GM23338 (cell line): ENCODE results near the gene NCS1. TPM values are rescaled to one million over a fixed set of nuclear protein-coding genes. Genes with fewer than 3 reads are reported as not detected.
A peak's percentile ranks its signal among the peaks of the same experiment; 100 is the strongest.

Experiments
- ATAC-seq: fragments of 200-7000 bp; cut with Tn5 transposase; 3 replicates; pipeline ENCODE4 v1.9.1; 2020
- DNase-seq: peaks from one replicate; pipeline ENCODE4 v3.0.0-alpha.2; 2015; ENCODE audit warnings: low spot score
- H2AFZ ChIP-seq: fragments of 200-600 bp; sonication (generic); 2 replicates; pipeline ENCODE4 v1.8.0; 2016; ENCODE audit warnings: antibody characterized with exemption, mild to moderate bottlenecking, moderate library complexity
- H3F3A ChIP-seq: fragments of 200-600 bp; sonication (generic); replicated peaks from 2 replicates; pipeline ENCODE4 v1.8.0; 2017; ENCODE audit warnings: antibody characterized with exemption, mixed run types, low read depth
- H3K27ac ChIP-seq: fragments of 200-600 bp; sonication (generic); 2 replicates; pipeline ENCODE4 v1.6.1; 2016; ENCODE audit warnings: low read depth
- H3K27me3 ChIP-seq: fragments of 200-600 bp; sonication (generic); 2 replicates; pipeline ENCODE4 v1.8.0; 2016; ENCODE audit warnings: mild to moderate bottlenecking, mixed run types, moderate library complexity; ENCODE audit not compliant: insufficient read depth
- H3K36me3 ChIP-seq: fragments of 200-600 bp; sonication (generic); 2 replicates; pipeline ENCODE4 v1.8.0; 2016; ENCODE audit warnings: mild to moderate bottlenecking; ENCODE audit not compliant: insufficient read depth
- H3K4me1 ChIP-seq: fragments of 200-600 bp; sonication (generic); 2 replicates; pipeline ENCODE4 v1.8.0; 2016; ENCODE audit warnings: mild to moderate bottlenecking, moderate library complexity; ENCODE audit not compliant: insufficient read depth
- H3K4me2 ChIP-seq: fragments of 200-600 bp; sonication (generic); 2 replicates; pipeline ENCODE4 v1.7.1; 2017; ENCODE audit warnings: mixed run types
- H3K4me3 ChIP-seq: fragments of 200-600 bp; sonication (generic); 2 replicates; pipeline ENCODE4 v1.6.1; 2016; ENCODE audit warnings: mixed run types
- H3K79me2 ChIP-seq: fragments of 200-600 bp; sonication (generic); replicated peaks from 2 replicates; pipeline ENCODE4 v1.8.0; 2017; ENCODE audit warnings: mild to moderate bottlenecking; ENCODE audit not compliant: insufficient read depth
- H3K9me2 ChIP-seq: fragments of 200-600 bp; sonication (generic); 2 replicates; pipeline ENCODE4 v1.8.0; 2017; ENCODE audit not compliant: insufficient read depth
- H4K20me1 ChIP-seq: fragments of 200-600 bp; sonication (generic); replicated peaks from 2 replicates; pipeline ENCODE4 v1.8.0; 2017; ENCODE audit warnings: mild to moderate bottlenecking; ENCODE audit not compliant: insufficient read depth
- H3K27ac Mint-ChIP-seq: 2 replicates; pipeline ENCODE4 v1.8.0; 2020; ENCODE audit warnings: inconsistent platforms, mild to moderate bottlenecking, moderate library complexity, mixed read lengths
- H3K27me3 Mint-ChIP-seq: 3 replicates; pipeline ENCODE4 v1.8.0; 2022; ENCODE audit warnings: low read depth, mild to moderate bottlenecking, moderate library complexity, mixed read lengths, inconsistent platforms; ENCODE audit not compliant: insufficient read depth, poor library complexity
- H3K36me3 Mint-ChIP-seq: 3 replicates; pipeline ENCODE4 v1.8.0; 2021; ENCODE audit warnings: low read depth, mild to moderate bottlenecking, inconsistent platforms, moderate library complexity, mixed read lengths
- H3K4me1 Mint-ChIP-seq: 3 replicates; pipeline ENCODE4 v1.8.0; 2020; ENCODE audit warnings: mild to moderate bottlenecking, inconsistent platforms, mixed read lengths
- H3K4me3 Mint-ChIP-seq: 3 replicates; pipeline ENCODE4 v1.8.0; 2021; ENCODE audit warnings: moderate library complexity, mild to moderate bottlenecking, inconsistent platforms, mixed read lengths
- H3K9me3 Mint-ChIP-seq: 3 replicates; pipeline ENCODE4 v1.8.0; 2020; ENCODE audit warnings: moderate library complexity, mild to moderate bottlenecking, inconsistent platforms, mixed read lengths
- CREB1 ChIP-seq: fragments of 250-450 bp; sonication (Bioruptor Pico); IDR thresholded peaks from 2 replicates; pipeline ENCODE4 v1.5.0; 2020; ENCODE audit warnings: low read depth, mild to moderate bottlenecking, moderate library complexity
- EZH2 ChIP-seq: fragments of 200-600 bp; sonication (generic); IDR thresholded peaks from one replicate; pipeline ENCODE4 v1.8.0; 2017; ENCODE audit warnings: antibody characterized with exemption, mild to moderate bottlenecking, low read depth; ENCODE audit not compliant: unreplicated experiment
- EZH2phosphoT487 ChIP-seq: fragments of 200-600 bp; sonication (generic); IDR thresholded peaks from one replicate; pipeline ENCODE4 v1.8.1; 2018; ENCODE audit warnings: antibody characterized with exemption; ENCODE audit not compliant: unreplicated experiment
- JUNB ChIP-seq: IDR thresholded peaks from one replicate; pipeline ENCODE4 v1.6.1; 2016; ENCODE audit warnings: antibody characterized with exemption; ENCODE audit not compliant: unreplicated experiment
- NANOG ChIP-seq: IDR thresholded peaks from 2 replicates; pipeline ENCODE4 v1.6.1; 2016; ENCODE audit warnings: antibody characterized with exemption, borderline replicate concordance
- POLR2AphosphoS5 ChIP-seq: IDR thresholded peaks from 2 replicates; pipeline ENCODE4 v1.6.1; 2016; ENCODE audit warnings: antibody characterized with exemption, low read depth
- STAT1 ChIP-seq: IDR thresholded peaks from one replicate; pipeline ENCODE4 v1.6.1; 2016; ENCODE audit warnings: antibody characterized with exemption; ENCODE audit not compliant: unreplicated experiment
- ZNF114 ChIP-seq: fragments of 250-450 bp; sonication (Bioruptor Pico); IDR thresholded peaks from 2 replicates; pipeline ENCODE4 v1.5.0; 2020; ENCODE audit warnings: mild to moderate bottlenecking, moderate library complexity
- ZNF331 ChIP-seq: fragments of 250-450 bp; sonication (Bioruptor Pico); IDR thresholded peaks from 2 replicates; pipeline ENCODE4 v1.5.0; 2020; ENCODE audit warnings: low read depth, mild to moderate bottlenecking, moderate library complexity
- polyA plus RNA-seq: library from polyadenylated mRNA; unstranded; fragments of >200 nt; fragmentation: Nextera tagmentation; extraction: Ambion mirVana; gene quantifications from 2 replicates; pipeline ENCODE4 v1.2.1, GENCODE V29; 2016
- total RNA-seq: library from RNA; depleted of rRNA; stranded (reverse); fragments of >200 nt; shearing (Covaris generic); gene quantifications from 2 replicates; pipeline ENCODE4 v1.2.3, GENCODE V29; 2014
- TF ChIP-seq, protein P1 (sequence below): IDR thresholded peaks from 2 replicates; pipeline ENCODE4 v1.6.1; 2016; ENCODE audit warnings: antibody characterized with exemption
- TF ChIP-seq, protein P2 (sequence below), 2 experiments: fragments of 200-600 bp in 1 of 2; sonication (generic) in 1 of 2; conservative IDR thresholded peaks; 2 replicates each; pipeline versions ENCODE4 v1.5.1 to v1.6.1; 2016 to 2017; ENCODE audit warnings: antibody characterized with exemption in 2 of 2, low read depth in 2 of 2, mild to moderate bottlenecking in 2 of 2, moderate library complexity in 1 of 2
- TF ChIP-seq, protein P3 (sequence below): IDR thresholded peaks from one replicate; pipeline ENCODE4 v1.6.1; 2018; ENCODE audit warnings: antibody characterized with exemption; ENCODE audit not compliant: unreplicated experiment
- TF ChIP-seq, protein P4 (sequence below): fragments of 250-450 bp; sonication (Bioruptor Pico); IDR thresholded peaks from 2 replicates; pipeline ENCODE4 v1.5.0; 2020; ENCODE audit warnings: mild to moderate bottlenecking, moderate library complexity

The NCS1 gene
- total and polyA plus RNA-seq, 2 experiments from 2014 or later, result 8.2 to 34.3 TPM

DNA sequence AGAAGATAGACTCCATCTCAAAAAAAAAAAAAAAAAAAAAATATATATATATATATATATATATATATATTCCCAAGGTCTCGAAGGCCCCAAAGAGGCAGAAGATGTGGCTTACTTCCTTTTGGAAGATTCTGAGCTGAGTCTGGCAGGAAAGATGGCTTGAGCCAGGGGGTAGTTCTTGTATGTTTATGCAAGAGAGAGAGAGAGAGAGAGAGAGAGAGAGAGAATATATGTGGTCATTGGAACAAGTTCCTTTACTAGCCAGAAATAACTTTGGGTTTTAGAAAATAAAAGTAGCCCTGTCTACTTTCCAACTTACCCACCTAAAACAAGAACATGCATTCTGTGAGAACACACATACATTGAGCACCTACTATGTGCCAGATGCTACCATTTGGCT lies 17.6 kb downstream of the NCS1 start:
- Mint-ChIP-seq H3K27me3 (peaks cover 25% of the 10 kb centered on the region), H3K9me3 (no peaks in the 10 kb centered on the region; the same call in 2 of the 3 replicates), H3K4me3 (no peak overlapping the region), H3K27ac (no peak overlapping the region), H3K4me1 (peaks cover 50% of the 10 kb centered on the region), H3K36me3 (no peaks in the 10 kb centered on the region)
- TF ChIP-seq EZH2phosphoT487, result no peak
- TF ChIP-seq, protein P1, sequence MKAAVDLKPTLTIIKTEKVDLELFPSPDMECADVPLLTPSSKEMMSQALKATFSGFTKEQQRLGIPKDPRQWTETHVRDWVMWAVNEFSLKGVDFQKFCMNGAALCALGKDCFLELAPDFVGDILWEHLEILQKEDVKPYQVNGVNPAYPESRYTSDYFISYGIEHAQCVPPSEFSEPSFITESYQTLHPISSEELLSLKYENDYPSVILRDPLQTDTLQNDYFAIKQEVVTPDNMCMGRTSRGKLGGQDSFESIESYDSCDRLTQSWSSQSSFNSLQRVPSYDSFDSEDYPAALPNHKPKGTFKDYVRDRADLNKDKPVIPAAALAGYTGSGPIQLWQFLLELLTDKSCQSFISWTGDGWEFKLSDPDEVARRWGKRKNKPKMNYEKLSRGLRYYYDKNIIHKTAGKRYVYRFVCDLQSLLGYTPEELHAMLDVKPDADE, result no peak
- TF ChIP-seq, protein P2, sequence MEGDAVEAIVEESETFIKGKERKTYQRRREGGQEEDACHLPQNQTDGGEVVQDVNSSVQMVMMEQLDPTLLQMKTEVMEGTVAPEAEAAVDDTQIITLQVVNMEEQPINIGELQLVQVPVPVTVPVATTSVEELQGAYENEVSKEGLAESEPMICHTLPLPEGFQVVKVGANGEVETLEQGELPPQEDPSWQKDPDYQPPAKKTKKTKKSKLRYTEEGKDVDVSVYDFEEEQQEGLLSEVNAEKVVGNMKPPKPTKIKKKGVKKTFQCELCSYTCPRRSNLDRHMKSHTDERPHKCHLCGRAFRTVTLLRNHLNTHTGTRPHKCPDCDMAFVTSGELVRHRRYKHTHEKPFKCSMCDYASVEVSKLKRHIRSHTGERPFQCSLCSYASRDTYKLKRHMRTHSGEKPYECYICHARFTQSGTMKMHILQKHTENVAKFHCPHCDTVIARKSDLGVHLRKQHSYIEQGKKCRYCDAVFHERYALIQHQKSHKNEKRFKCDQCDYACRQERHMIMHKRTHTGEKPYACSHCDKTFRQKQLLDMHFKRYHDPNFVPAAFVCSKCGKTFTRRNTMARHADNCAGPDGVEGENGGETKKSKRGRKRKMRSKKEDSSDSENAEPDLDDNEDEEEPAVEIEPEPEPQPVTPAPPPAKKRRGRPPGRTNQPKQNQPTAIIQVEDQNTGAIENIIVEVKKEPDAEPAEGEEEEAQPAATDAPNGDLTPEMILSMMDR (conservative IDR thresholded peaks at IDR 0.05; ENCODE audit: low read depth in 2 of 2), result no peak
- no peak for TF ChIP-seq ZNF114
- no peak for TF ChIP-seq POLR2AphosphoS5
- TF ChIP-seq NANOG, result no peak
- no peak for TF ChIP-seq EZH2
- TF ChIP-seq CREB1 (CRISPR knock-in tag), result no peak
- no peak for TF ChIP-seq STAT1
- no peak for TF ChIP-seq ZNF331 (CRISPR knock-in tag)
- TF ChIP-seq, protein P3, sequence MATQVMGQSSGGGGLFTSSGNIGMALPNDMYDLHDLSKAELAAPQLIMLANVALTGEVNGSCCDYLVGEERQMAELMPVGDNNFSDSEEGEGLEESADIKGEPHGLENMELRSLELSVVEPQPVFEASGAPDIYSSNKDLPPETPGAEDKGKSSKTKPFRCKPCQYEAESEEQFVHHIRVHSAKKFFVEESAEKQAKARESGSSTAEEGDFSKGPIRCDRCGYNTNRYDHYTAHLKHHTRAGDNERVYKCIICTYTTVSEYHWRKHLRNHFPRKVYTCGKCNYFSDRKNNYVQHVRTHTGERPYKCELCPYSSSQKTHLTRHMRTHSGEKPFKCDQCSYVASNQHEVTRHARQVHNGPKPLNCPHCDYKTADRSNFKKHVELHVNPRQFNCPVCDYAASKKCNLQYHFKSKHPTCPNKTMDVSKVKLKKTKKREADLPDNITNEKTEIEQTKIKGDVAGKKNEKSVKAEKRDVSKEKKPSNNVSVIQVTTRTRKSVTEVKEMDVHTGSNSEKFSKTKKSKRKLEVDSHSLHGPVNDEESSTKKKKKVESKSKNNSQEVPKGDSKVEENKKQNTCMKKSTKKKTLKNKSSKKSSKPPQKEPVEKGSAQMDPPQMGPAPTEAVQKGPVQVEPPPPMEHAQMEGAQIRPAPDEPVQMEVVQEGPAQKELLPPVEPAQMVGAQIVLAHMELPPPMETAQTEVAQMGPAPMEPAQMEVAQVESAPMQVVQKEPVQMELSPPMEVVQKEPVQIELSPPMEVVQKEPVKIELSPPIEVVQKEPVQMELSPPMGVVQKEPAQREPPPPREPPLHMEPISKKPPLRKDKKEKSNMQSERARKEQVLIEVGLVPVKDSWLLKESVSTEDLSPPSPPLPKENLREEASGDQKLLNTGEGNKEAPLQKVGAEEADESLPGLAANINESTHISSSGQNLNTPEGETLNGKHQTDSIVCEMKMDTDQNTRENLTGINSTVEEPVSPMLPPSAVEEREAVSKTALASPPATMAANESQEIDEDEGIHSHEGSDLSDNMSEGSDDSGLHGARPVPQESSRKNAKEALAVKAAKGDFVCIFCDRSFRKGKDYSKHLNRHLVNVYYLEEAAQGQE, result no peak
- no peak for TF ChIP-seq JUNB
- TF ChIP-seq, protein P4, sequence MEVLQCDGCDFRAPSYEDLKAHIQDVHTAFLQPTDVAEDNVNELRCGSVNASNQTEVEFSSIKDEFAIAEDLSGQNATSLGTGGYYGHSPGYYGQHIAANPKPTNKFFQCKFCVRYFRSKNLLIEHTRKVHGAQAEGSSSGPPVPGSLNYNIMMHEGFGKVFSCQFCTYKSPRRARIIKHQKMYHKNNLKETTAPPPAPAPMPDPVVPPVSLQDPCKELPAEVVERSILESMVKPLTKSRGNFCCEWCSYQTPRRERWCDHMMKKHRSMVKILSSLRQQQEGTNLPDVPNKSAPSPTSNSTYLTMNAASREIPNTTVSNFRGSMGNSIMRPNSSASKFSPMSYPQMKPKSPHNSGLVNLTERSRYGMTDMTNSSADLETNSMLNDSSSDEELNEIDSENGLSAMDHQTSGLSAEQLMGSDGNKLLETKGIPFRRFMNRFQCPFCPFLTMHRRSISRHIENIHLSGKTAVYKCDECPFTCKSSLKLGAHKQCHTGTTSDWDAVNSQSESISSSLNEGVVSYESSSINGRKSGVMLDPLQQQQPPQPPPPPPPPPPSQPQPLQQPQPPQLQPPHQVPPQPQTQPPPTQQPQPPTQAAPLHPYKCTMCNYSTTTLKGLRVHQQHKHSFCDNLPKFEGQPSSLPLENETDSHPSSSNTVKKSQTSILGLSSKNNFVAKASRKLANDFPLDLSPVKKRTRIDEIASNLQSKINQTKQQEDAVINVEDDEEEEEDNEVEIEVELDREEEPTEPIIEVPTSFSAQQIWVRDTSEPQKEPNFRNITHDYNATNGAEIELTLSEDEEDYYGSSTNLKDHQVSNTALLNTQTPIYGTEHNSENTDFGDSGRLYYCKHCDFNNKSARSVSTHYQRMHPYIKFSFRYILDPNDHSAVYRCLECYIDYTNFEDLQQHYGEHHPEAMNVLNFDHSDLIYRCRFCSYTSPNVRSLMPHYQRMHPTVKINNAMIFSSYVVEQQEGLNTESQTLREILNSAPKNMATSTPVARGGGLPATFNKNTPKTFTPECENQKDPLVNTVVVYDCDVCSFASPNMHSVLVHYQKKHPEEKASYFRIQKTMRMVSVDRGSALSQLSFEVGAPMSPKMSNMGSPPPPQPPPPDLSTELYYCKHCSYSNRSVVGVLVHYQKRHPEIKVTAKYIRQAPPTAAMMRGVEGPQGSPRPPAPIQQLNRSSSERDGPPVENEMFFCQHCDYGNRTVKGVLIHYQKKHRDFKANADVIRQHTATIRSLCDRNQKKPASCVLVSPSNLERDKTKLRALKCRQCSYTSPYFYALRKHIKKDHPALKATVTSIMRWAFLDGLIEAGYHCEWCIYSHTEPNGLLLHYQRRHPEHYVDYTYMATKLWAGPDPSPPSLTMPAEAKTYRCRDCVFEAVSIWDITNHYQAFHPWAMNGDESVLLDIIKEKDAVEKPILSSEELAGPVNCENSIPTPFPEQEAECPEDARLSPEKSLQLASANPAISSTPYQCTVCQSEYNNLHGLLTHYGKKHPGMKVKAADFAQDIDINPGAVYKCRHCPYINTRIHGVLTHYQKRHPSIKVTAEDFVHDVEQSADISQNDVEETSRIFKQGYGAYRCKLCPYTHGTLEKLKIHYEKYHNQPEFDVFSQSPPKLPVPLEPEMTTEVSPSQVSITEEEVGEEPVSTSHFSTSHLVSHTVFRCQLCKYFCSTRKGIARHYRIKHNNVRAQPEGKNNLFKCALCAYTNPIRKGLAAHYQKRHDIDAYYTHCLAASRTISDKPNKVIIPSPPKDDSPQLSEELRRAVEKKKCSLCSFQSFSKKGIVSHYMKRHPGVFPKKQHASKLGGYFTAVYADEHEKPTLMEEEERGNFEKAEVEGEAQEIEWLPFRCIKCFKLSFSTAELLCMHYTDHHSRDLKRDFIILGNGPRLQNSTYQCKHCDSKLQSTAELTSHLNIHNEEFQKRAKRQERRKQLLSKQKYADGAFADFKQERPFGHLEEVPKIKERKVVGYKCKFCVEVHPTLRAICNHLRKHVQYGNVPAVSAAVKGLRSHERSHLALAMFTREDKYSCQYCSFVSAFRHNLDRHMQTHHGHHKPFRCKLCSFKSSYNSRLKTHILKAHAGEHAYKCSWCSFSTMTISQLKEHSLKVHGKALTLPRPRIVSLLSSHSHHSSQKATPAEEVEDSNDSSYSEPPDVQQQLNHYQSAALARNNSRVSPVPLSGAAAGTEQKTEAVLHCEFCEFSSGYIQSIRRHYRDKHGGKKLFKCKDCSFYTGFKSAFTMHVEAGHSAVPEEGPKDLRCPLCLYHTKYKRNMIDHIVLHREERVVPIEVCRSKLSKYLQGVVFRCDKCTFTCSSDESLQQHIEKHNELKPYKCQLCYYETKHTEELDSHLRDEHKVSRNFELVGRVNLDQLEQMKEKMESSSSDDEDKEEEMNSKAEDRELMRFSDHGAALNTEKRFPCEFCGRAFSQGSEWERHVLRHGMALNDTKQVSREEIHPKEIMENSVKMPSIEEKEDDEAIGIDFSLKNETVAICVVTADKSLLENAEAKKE (CRISPR knock-in tag), result no peak
- H3K79me2 ChIP-seq, result peaks cover 75% of the 10 kb centered on the region
- H3F3A ChIP-seq, result no peaks in the 10 kb centered on the region
- H3K36me3 ChIP-seq, result no peaks in the 10 kb centered on the region
- no peak overlapping the region for H2AFZ ChIP-seq
- 0 out of 2 replicates have a peak overlapping the region, but pooled peaks have one; percentile 9 for H3K27ac ChIP-seq
- no peak overlapping the region for H3K4me2 ChIP-seq
- no peak overlapping the region for H3K4me3 ChIP-seq
- no peaks in the 10 kb centered on the region for H3K27me3 ChIP-seq
- ATAC-seq, result no peak
- no peaks in the 10 kb centered on the region for H3K9me2 ChIP-seq
- H4K20me1 ChIP-seq, result peaks cover 16% of the 10 kb centered on the region; the same call in 1 of the 2 replicates
- H3K4me1 ChIP-seq, result peaks cover 15% of the 10 kb centered on the region
- DNase-seq, result no peak
